Measurements from ENCODE around the gene PIP4K2A.

PIP4K2A gene

DNA sequence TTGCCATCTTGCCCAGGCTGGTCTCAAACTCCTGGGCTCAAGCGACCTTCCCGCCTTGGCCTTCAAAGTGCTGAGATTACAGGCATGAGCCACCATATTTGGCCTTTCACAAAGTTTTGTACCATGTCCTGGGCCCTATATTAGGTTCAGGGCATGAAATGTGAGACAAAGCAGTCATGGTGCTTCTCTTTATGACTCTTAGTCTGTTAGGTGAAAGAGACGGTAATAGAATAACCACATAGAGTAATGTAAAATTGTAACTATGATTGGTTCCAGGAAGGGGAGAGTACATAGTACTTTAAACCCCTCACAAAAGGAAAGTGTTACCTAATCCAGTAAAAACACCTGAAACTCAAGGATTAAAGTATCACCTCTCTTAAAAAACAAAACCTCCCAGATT, 224.4 kb downstream of the PIP4K2A start:
- H3K27me3 ChIP-seq (ENCODE audit: control insufficient read depth, insufficient read depth, low read length): peaks cover 3% of the 10 kb centered on the region
- H3K36me3 ChIP-seq (ENCODE audit: control insufficient read depth, insufficient read depth, low read length): no peaks in the 10 kb centered on the region
- no peak overlapping the region for H3K9ac ChIP-seq (ENCODE audit: low read depth, low read length)
- no peaks in the 10 kb centered on the region for H3K4me1 ChIP-seq (ENCODE audit: control insufficient read depth, insufficient read depth, low read length)
- H3K9me3 ChIP-seq (ENCODE audit: control insufficient read depth, insufficient read depth, low read length): no peaks in the 10 kb centered on the region
- H3K4me3 ChIP-seq (ENCODE audit: low read depth, low read length): no peak overlapping the region

DNA sequence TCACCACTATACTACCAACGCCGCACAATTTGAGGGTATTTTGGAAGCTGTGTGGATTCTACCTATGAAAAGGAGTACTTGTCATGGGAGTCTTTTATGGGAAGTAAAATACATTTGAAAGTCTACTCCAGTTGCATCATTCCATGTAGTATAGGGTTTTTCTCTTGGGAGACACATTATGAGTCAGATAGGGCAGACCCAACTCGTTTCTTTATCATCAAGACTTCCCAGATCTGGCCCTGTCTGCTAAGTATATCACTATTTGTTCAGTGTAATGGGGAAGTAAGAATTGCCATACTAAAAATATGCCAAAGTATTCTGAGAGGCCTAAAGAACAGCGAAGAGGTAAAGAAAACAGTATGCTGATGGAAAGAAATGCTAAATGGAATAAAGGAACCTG, 224.9 kb downstream of the PIP4K2A start:
- Histone ChIP-seq H3K9ac (ENCODE audit: low read depth, low read length) (no peak overlapping the region), H3K27me3 (ENCODE audit: control insufficient read depth, insufficient read depth, low read length) (peaks cover 3% of the 10 kb centered on the region), H3K9me3 (ENCODE audit: control insufficient read depth, insufficient read depth, low read length) (no peaks in the 10 kb centered on the region), H3K4me1 (ENCODE audit: control insufficient read depth, insufficient read depth, low read length) (no peaks in the 10 kb centered on the region), H3K4me3 (ENCODE audit: low read depth, low read length) (no peak overlapping the region), H3K36me3 (ENCODE audit: control insufficient read depth, insufficient read depth, low read length) (no peaks in the 10 kb centered on the region)

- no peak overlapping the region for H3K9ac ChIP-seq (ENCODE audit: low read depth, low read length)
- H3K9me3 ChIP-seq (ENCODE audit: control insufficient read depth, insufficient read depth, low read length): no peaks in the 10 kb centered on the region
- peaks cover 2% of the 10 kb centered on the region for H3K4me1 ChIP-seq (ENCODE audit: control insufficient read depth, insufficient read depth, low read length)
- no peak overlapping the region for H3K4me3 ChIP-seq (ENCODE audit: low read depth, low read length)
- H3K27me3 ChIP-seq (ENCODE audit: control insufficient read depth, insufficient read depth, low read length): peaks cover 9% of the 10 kb centered on the region
- H3K36me3 ChIP-seq (ENCODE audit: control insufficient read depth, insufficient read depth, low read length): no peaks in the 10 kb centered on the region
Observed at GRCh38 chr10:22486431-22486830, 227.9 kb downstream of the PIP4K2A start.

All from iPS-15b (cell line).